Stimulated activated CD4-positive, alpha-beta T cell treated with anti-CD3 and anti-CD28 coated beads, Interleukin-4, amount 100 ng/mL, for 4 hours (primary cell): ENCODE data around the gene MIX23.

Experiments
- DNase-seq, 2 experiments: peaks; one replicate each; pipeline ENCODE4 v3.0.0-alpha.2; 2020

MIX23 gene

DNA sequence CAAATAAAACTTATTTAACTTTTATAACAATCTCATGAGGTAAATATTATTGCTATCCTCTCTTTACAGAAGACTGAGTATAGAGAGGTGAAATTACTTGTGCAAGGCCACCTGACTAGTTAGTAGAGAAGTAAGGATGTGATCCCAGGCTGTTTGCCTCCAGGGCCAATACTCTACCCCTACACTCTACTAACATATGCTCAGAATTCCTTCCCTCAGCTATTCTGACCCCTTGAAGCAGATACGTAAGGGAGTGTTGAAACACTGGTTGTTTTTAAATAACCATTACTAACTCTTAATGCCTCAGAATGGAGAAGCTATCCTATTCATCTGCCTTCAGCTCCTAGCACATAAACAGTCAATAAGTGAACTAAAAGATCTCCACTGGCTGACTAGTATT, 33.9 kb downstream of the MIX23 start:
- DNase-seq: no peak

DNA sequence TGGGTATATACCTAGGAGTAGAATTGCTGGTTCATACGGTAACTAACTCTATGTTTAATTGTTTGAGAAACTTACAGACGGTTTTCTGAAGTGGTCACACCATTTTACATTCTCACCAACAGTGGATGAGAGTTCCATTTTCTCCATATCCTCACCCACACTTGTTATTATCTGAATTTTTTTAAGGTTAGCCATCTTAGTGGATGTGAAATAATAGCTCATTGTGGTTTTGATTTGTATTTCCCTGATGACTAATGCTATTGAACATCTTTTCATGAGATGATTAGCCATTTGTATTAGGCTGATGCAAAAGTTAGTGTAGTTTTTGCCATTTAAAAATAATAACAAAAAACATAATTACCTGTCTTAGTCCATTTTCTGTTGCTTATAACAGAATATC, 39.4 kb downstream of the MIX23 start:
- no peak for DNase-seq

DNA sequence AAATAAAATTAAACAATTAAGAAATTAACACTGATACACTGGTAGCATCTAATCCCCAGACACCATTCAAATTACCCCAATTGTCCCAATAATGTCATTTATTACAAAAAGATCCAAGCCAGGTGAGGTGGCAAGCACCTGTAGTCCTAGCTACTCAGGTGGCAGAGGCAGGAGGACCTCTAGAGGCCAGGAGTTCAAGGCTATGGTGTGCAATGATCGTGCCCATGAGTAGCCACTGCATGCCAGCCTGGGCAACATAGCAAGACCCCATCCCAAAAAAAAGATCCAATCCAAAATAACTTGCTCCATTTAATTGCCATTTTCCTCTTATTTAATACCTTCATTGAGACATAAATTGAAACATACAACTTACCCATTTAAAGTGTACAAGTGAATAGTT, 40.2 kb downstream of the MIX23 start:
- no peak for DNase-seq

DNA sequence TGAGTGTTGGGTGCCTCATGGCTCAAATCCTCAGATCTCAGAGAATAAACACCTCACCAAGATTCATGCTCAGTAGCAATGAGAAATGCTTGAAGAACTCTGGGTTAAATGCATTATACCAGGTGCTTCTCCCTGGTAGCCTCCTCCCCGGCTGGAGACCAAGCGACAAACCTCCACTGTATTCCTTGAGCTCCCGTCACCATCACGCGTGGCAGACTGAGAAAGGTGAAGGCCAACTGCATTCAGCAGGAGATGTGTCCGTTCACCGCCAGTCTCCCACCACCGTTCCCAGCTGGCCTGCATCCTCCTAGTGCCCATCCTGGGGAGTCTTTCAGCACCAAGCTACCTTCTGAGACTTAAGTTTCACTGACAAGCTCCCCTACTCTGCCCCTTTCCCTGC, 50.5 kb downstream of the MIX23 start:
- DNase-seq: no peak

DNA sequence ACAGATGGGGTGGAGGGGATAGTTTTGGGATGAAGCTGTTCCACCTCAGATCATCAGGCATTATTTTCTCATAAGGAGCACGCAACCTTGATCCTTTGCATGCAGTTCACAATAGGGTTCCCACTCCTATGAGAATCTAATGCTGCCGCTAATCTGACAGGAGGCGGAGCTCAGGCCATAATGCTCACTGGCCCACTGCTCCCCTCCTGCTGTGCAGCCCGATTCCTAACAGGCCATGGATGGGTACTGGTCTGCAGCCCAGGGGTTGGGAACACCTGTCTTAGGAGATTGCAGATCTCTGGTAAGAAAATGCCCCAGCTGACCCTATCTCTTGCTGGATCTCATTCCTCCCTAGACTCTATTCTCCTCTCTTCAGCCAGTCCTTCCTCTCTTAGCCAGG, 51.1 kb downstream of the MIX23 start:
- DNase-seq: no peak

DNA sequence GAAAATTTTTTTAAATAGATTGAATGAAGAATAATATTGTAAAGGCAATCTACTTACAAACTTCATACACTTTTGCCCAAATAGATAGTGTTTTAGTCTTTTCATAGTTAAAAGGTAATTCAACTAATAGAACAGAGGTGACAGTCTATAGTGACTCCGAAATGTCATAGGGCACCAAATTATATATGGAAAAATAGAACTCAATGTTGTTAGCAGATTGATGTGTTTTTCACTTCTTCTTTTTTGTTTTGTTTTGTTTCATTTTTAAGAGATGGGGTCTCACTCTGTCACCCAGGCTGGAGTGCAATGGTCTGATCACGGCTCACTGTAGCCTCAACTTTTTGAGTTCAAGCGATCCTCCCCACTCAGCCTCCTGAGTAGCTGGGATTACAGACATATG, 57.3 kb downstream of the MIX23 start:
- no peak for DNase-seq

DNA sequence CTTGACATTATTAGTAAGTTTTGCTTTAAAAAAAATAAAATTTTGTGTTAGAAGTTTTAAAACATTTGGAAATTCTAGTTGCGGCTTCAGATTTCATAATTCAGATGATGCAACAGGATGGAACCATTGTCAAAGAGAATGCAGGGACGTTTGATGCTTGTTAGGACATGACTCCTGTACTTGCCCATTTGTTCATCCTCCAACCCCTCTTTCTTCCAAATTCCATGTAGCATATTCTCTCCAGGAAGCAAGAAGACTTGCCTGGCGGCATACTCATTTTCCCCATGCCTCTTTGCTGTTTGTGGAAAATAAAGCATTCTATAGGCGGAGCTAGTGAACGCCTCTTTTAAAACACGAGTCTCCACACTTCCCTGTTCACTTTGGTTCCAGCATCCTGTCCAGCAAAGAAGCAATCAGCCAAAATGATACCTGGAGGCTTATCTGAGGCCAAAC, 58.1 kb downstream of the MIX23 start, which contains the start of gene CSTA:
Gene CSTA (plus strand): TSS at position 378 of the 453 bp plus-strand sequence. CDS start 45 bp downstream, at position 423.
- DNase-seq: no peak

DNA sequence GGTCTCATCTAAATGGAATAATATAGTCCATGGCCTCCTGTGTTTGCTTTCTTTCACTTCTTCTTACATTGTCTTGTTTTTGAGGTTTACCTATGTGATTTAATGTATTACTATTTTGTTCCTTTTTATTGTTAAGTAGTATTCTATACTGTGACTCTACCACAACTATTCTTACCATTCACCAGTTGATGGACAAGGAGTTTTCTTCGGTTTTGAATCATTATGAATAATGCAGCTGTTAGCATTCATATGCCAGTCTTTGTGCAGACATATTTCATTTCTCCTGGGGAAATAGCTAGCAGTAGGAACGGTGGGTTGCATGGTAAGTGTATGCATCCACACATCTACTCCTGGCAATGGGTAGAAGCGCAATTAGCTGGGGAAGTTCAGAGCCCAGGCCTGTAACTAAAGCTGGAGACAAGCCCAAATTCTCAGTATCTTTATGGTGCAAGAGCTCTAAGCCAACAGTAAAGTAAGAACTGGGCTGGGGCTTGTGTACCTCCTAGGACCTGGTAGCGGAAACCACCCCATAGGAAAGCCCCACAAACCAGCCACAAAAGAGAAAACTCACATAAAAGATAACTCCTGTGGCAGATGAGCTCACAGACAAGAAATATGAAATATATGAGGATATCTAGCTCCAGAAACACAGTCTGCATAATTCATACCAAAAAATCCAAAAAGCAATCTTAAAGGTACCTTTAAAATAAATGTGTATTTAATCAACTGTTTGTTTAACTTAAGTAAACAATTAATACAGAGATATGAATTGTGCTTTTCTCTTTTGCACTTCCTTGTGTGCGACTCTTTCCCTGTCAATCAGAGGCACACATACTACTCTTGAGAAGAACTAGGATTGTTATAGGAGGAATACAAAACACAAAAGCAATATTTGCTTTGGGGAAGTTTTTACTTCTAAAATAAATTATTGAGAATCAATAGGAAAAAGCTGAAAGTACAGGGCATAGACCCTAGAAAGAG, 60.6 kb downstream of the MIX23 start:
- peak in 1 of 2 experiments; percentile 6 for DNase-seq

DNA sequence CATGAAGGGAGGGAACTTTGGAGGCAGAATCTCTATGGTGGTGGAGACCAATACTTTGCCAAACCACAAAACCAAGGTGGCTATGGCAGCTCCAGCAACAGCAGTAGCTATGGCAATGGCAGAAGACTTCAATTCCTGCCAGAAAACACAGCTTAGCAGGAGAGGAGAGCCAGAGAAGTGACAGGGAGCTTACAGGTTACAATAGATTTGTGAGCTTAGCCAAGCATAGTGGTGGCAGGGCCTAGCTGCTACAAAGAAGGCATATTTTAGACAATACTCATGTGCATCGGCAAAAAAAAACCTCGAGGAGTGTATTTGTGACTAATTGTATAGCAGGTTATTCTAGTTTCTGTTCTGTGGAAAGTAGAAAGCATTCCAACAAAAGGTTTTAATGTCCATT, 64.4 kb downstream of the MIX23 start:
- no peak for DNase-seq

DNA sequence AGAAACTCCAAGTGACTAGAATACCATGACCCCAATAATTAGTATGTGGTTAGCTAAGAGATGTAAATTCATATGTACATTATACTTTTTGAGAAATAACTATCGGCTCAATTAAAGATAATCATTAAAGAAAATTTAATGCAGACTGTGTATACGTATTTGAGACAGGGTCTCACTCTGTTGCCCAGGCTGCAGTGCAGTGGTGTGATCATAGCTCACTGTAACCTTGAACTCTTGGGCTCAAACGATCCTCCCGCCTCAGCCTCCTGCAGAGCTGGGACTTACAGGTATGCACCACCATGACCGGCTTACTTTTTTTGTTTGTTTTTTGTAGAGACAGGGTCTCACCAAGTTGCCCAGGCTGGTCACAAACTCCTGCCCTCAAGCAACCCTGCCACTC, 66.7 kb downstream of the MIX23 start:
- no peak for DNase-seq

DNA sequence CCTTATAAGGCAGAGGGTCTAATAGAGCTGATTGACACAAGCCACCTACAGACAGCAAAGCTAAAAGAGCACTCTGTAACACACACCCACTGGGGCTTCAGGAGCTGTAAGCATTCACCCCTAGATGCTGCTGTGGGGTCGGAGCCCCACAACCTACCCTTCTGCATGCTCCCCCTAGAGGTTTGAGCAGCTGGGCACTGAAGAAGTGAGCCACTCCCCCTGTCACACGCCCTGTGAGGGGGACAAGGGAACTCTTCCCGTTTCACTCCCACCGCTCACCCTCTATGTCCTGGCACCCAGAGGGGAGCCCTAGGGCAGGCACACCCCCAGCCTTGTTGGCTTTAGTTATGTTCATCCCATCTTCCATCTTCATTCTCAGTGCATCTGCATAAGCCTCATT, 67.4 kb downstream of the MIX23 start:
- DNase-seq: no peak

DNA sequence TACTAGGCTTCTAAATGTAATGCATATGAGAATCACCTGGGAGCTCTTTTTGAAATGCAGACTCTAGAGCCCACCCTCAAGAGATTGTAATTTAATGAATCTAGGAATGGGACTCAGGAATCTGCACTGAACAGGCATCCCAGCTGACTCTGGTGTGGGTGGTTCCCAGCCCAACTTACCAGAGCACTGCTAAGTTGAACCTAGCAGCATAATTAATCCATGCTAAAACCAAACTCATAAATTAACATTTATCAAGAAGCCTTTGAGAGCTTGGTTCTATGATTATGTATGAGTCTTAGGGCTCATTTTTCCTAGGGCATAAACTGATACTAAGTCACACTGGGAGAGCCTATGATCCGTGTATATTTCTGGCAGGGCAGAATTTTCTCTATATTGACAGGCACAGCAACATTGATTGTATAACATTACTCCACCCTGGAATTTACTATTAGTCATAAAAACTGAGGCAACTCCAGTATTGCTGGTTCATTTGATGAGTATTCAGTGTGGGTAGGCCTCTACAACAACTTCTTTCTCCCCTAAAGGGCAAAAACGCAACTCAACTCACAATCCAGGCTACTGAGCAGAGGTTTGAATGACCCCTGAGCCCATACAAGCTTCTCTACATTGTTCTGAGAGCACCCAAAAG, 68.7 kb downstream of the MIX23 start:
- DNase-seq: no peak

DNA sequence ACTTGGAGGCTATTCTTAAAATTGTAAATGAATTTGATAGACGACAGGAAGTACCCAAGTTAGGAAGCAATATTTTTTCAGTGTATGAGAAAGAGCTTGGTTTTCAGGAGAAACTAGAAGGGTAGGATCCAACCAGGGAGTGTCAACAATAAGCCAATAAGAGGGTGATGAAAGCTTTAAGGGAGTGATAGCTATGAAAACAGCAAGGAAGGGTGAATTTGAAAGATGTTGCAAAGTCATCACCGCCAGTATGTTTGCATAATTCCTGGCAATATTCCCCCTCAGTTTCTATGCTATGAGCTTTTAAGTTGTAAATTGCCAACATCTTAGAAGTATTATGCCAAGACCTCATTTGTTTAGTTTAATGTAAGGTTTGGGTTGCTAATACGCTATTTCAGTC, 69.8 kb downstream of the MIX23 start:
- no peak for DNase-seq

DNA sequence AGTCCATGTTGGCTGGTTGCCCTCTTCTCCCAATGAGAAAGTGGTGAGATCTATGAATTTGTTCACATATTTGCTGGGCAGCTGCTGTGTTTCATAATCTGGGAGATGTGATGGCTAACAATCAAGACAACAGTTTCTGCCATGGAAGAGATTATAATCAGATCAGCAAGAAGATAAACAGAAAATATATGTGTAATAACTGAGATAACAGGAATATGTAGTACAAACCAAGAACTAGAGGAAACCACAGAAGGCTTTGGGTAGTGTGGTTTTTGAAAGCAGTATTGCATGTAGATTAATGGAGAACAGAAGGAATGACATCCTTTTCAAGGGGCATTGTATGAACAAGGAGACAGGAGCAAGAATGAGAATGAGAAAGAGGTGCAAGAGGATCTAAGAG, 70.2 kb downstream of the MIX23 start:
- no peak for DNase-seq

DNA sequence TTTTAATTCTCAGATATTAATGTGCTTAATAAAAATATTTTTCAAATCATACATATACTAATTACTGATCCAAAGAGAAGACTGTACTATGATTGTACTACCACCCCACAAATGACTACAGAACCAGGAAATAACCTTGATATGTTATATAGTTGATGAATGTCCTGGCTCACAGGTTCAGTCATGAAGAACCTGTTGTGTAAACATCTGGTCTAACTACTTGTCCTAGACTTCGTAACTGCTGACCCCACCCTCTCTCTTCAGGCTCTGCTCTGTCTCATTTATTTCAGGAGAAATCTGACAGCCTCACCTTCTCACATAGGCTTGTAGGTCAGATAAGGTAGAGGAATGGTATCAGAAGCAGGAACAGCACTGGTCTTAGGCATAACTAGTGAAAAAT, 72.7 kb downstream of the MIX23 start:
- DNase-seq: no peak
